HG02970 (cell line): ENCODE measurements around the gene ANKRD13D.

ENCODE experiments used
- ATAC-seq: cut with Tn5 transposase; IDR thresholded peaks from one replicate; pipeline ENCODE4 v1.9.1; 2021; ENCODE audit warnings: mild to moderate bottlenecking, moderate library complexity, moderate number of reproducible peaks; ENCODE audit not compliant: unreplicated experiment, low FRiP score

The ANKRD13D gene

GRCh38 chr11:67272327-67273259 is 16.5 kb upstream of the ANKRD13D start:
- ATAC-seq, result no peak

GRCh38 chr11:67273260-67273990 is 15.7 kb upstream of the ANKRD13D start:
- ATAC-seq, result no peak

GRCh38 chr11:67274768-67275605 is 14.1 kb upstream of the ANKRD13D start:
- ATAC-seq, result no peak

- no peak for ATAC-seq
These were observed 13.3 kb upstream of the ANKRD13D start for GRCh38 chr11:67275606-67276409.

GRCh38 chr11:67276781-67277230 is 12.3 kb upstream of the ANKRD13D start:
- no peak for ATAC-seq

- peak; percentile 58 for ATAC-seq
These were observed 11.7 kb upstream of the ANKRD13D start for GRCh38 chr11:67277231-67277961.

GRCh38 chr11:67278135-67278938 is 10.8 kb upstream of the ANKRD13D start:
- no peak for ATAC-seq

- no peak for ATAC-seq
These were observed 10.0 kb upstream of the ANKRD13D start for GRCh38 chr11:67278939-67279588.

GRCh38 chr11:67279589-67280340 is 9.3 kb upstream of the ANKRD13D start:
- no peak for ATAC-seq

- ATAC-seq, result no peak
These were observed 8.7 kb upstream of the ANKRD13D start for GRCh38 chr11:67280341-67280787.

- no peak for ATAC-seq
These were observed 8.1 kb upstream of the ANKRD13D start for GRCh38 chr11:67280788-67281551.

- no peak for ATAC-seq
These were observed 7.5 kb upstream of the ANKRD13D start for GRCh38 chr11:67281552-67282150.

- no peak for ATAC-seq
These were observed 6.8 kb upstream of the ANKRD13D start for GRCh38 chr11:67282155-67282875.

GRCh38 chr11:67282876-67283371 is 6.2 kb upstream of the ANKRD13D start:
- no peak for ATAC-seq

- no peak for ATAC-seq
These were observed 5.6 kb upstream of the ANKRD13D start for GRCh38 chr11:67283481-67283963.
